ENCODE measurements around the gene WWC2. TPM values are rescaled to one million over a fixed set of nuclear protein-coding genes. Genes with fewer than 3 reads are reported as not detected.
"Not testable (repeated sequence)": the region's sequence is repeated elsewhere in the genome, so short reads cannot be mapped to it uniquely, and the experiment has no call there.

WWC2 gene
- polyA plus RNA-seq, 2 donors, result 2.9 to 3.4 TPM

DNA sequence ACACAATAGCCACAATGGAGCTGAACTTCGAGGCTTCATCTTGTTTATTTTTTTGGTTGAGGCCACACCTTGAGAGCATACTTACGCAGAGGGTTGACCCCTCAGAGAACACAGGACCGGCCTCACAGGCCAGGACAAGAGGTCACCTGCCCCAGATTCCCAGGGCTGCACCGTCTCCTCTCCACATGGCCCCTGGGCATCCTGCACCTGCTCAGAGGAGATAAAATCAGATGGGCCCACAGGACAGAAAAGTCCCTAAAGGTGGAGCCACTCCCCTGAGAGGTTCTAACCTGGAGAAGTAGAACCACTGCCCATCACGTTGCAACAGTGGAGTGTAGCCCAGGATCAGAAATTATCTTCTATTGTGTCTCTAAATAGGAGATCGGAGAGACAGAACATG lies 224.2 kb downstream of the WWC2 start:
- WGBS, 2 donors, result 85 to 86% methylated on average over 6 of the region's 6 CpGs
- Histone ChIP-seq H3K4me1 (ENCODE audit: control insufficient read depth in 2 of 2, insufficient read depth in 2 of 2, low read length in 1 of 2) (no peaks in the 10 kb centered on the region), H3K36me3 (ENCODE audit: control insufficient read depth in 2 of 2, insufficient read depth in 2 of 2, low read length in 1 of 2) (peaks cover 0 to 2% of the 10 kb centered on the region in 2 donors), H3K27me3 (ENCODE audit: control insufficient read depth in 1 of 2, insufficient read depth in 2 of 2, low read length in 2 of 2) (peaks cover 0 to 2% of the 10 kb centered on the region in 2 donors), H3K27ac (ENCODE audit: low read depth in 2 of 2, low read length in 1 of 2) (no peak overlapping the region), H3K9me3 (ENCODE audit: control insufficient read depth in 2 of 2, insufficient read depth in 1 of 2, low read depth in 1 of 2, low read length in 1 of 2) (peaks cover 0 to 4% of the 10 kb centered on the region in 2 donors), H3K4me3 (ENCODE audit: low read depth in 1 of 2, low read length in 2 of 2) (no peak overlapping the region)

- WGBS, 2 donors, result 96% methylated on average over 11 of the region's 11 CpGs
- not testable (repeated sequence) for H3K9me3 ChIP-seq (ENCODE audit: control insufficient read depth in 2 of 2, insufficient read depth in 1 of 2, low read depth in 1 of 2, low read length in 1 of 2); H3K36me3 ChIP-seq (ENCODE audit: control insufficient read depth in 2 of 2, insufficient read depth in 2 of 2, low read length in 1 of 2); H3K27ac ChIP-seq (ENCODE audit: low read depth in 2 of 2, low read length in 1 of 2); H3K4me3 ChIP-seq (ENCODE audit: low read depth in 1 of 2, low read length in 2 of 2); H3K27me3 ChIP-seq (ENCODE audit: control insufficient read depth in 1 of 2, insufficient read depth in 2 of 2, low read length in 2 of 2); H3K4me1 ChIP-seq (ENCODE audit: control insufficient read depth in 2 of 2, insufficient read depth in 2 of 2, low read length in 1 of 2)
Measured at GRCh38 chr4:183324056-183324455, 225.0 kb downstream of the WWC2 start.

DNA sequence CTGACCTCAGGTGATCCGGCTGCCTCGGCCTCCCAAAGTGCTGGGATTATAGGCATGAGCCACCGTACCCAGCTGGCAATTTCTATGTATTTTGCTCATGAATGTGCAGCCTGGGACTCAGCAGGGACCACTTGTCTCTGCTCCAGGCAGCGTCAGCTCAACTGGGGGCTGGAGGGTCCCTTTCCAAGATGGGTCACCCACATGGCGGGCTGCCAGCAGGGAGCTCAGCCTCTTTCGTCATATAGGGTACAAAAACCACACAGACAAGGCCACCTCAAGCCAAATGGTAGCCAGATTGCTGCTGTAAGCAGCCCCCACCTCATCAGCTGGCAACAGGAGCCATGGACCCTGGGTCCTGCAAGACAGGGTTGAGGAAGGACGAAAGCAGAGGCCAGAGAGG lies 225.6 kb downstream of the WWC2 start:
- WGBS, 2 donors, result 92 to 95% methylated on average over 7 of the region's 7 CpGs
- Histone ChIP-seq H3K36me3 (ENCODE audit: control insufficient read depth in 2 of 2, insufficient read depth in 2 of 2, low read length in 1 of 2) (no peaks in the 10 kb centered on the region), H3K4me3 (ENCODE audit: low read depth in 1 of 2, low read length in 2 of 2) (no peak overlapping the region), H3K27me3 (ENCODE audit: control insufficient read depth in 1 of 2, insufficient read depth in 2 of 2, low read length in 2 of 2) (peaks cover 0 to 2% of the 10 kb centered on the region in 2 donors), H3K9me3 (ENCODE audit: control insufficient read depth in 2 of 2, insufficient read depth in 1 of 2, low read depth in 1 of 2, low read length in 1 of 2) (peaks cover 0 to 4% of the 10 kb centered on the region in 2 donors), H3K4me1 (ENCODE audit: control insufficient read depth in 2 of 2, insufficient read depth in 2 of 2, low read length in 1 of 2) (no peaks in the 10 kb centered on the region), H3K27ac (ENCODE audit: low read depth in 2 of 2, low read length in 1 of 2) (no peak overlapping the region)

GRCh38 chr4:183326387-183326786 lies 227.3 kb downstream of the WWC2 start:
- not testable (repeated sequence) for H3K27ac ChIP-seq (ENCODE audit: low read depth in 2 of 2, low read length in 1 of 2); H3K4me1 ChIP-seq (ENCODE audit: control insufficient read depth in 2 of 2, insufficient read depth in 2 of 2, low read length in 1 of 2); H3K36me3 ChIP-seq (ENCODE audit: control insufficient read depth in 2 of 2, insufficient read depth in 2 of 2, low read length in 1 of 2); H3K9me3 ChIP-seq (ENCODE audit: control insufficient read depth in 2 of 2, insufficient read depth in 1 of 2, low read depth in 1 of 2, low read length in 1 of 2); H3K4me3 ChIP-seq (ENCODE audit: low read depth in 1 of 2, low read length in 2 of 2); H3K27me3 ChIP-seq (ENCODE audit: control insufficient read depth in 1 of 2, insufficient read depth in 2 of 2, low read length in 2 of 2)
- 88 to 90% methylated on average over 6 of the region's 6 CpGs for WGBS, 2 donors

- 41 to 65% methylated on average over 2 of the region's 2 CpGs for WGBS, 2 donors
- H3K4me1 ChIP-seq (ENCODE audit: control insufficient read depth in 2 of 2, insufficient read depth in 2 of 2, low read length in 1 of 2), result peaks cover 2 to 8% of the 10 kb centered on the region in 2 donors
- no peak overlapping the region for H3K27ac ChIP-seq (ENCODE audit: low read depth in 2 of 2, low read length in 1 of 2)
- peaks cover 0 to 2% of the 10 kb centered on the region in 2 donors for H3K27me3 ChIP-seq (ENCODE audit: control insufficient read depth in 1 of 2, insufficient read depth in 2 of 2, low read length in 2 of 2)
- H3K9me3 ChIP-seq (ENCODE audit: control insufficient read depth in 2 of 2, insufficient read depth in 1 of 2, low read depth in 1 of 2, low read length in 1 of 2), result peaks cover 0 to 4% of the 10 kb centered on the region in 2 donors
- H3K36me3 ChIP-seq (ENCODE audit: control insufficient read depth in 2 of 2, insufficient read depth in 2 of 2, low read length in 1 of 2), result no peaks in the 10 kb centered on the region
- H3K4me3 ChIP-seq (ENCODE audit: low read depth in 1 of 2, low read length in 2 of 2), result no peak overlapping the region
Measured at GRCh38 chr4:183326853-183327252, 227.8 kb downstream of the WWC2 start.

- Histone ChIP-seq H3K27me3 (ENCODE audit: control insufficient read depth in 1 of 2, insufficient read depth in 2 of 2, low read length in 2 of 2) (peaks cover 0 to 2% of the 10 kb centered on the region in 2 donors), H3K9me3 (ENCODE audit: control insufficient read depth in 2 of 2, insufficient read depth in 1 of 2, low read depth in 1 of 2, low read length in 1 of 2) (peaks cover 0 to 4% of the 10 kb centered on the region in 2 donors), H3K27ac (ENCODE audit: low read depth in 2 of 2, low read length in 1 of 2) (no peak overlapping the region), H3K4me3 (ENCODE audit: low read depth in 1 of 2, low read length in 2 of 2) (no peak overlapping the region), H3K4me1 (ENCODE audit: control insufficient read depth in 2 of 2, insufficient read depth in 2 of 2, low read length in 1 of 2) (peaks cover 2 to 8% of the 10 kb centered on the region in 2 donors), H3K36me3 (ENCODE audit: control insufficient read depth in 2 of 2, insufficient read depth in 2 of 2, low read length in 1 of 2) (no peaks in the 10 kb centered on the region)
- WGBS, 2 donors, result 93 to 94% methylated on average over 7 of the region's 7 CpGs
Measured at GRCh38 chr4:183327827-183328226, 228.8 kb downstream of the WWC2 start.

- no peaks in the 10 kb centered on the region for H3K36me3 ChIP-seq (ENCODE audit: control insufficient read depth in 2 of 2, insufficient read depth in 2 of 2, low read length in 1 of 2)
- H3K27ac ChIP-seq (ENCODE audit: low read depth in 2 of 2, low read length in 1 of 2), result no peak overlapping the region
- H3K4me3 ChIP-seq (ENCODE audit: low read depth in 1 of 2, low read length in 2 of 2), result no peak overlapping the region
- H3K9me3 ChIP-seq (ENCODE audit: control insufficient read depth in 2 of 2, insufficient read depth in 1 of 2, low read depth in 1 of 2, low read length in 1 of 2), result peaks cover 0 to 4% of the 10 kb centered on the region in 2 donors
- peaks cover 2 to 9% of the 10 kb centered on the region in 2 donors for H3K4me1 ChIP-seq (ENCODE audit: control insufficient read depth in 2 of 2, insufficient read depth in 2 of 2, low read length in 1 of 2)
- WGBS, 2 donors, result 53 to 59% methylated on average over 7 of the region's 7 CpGs
- H3K27me3 ChIP-seq (ENCODE audit: control insufficient read depth in 1 of 2, insufficient read depth in 2 of 2, low read length in 2 of 2), result peaks cover 0 to 2% of the 10 kb centered on the region in 2 donors
Measured at GRCh38 chr4:183328832-183329231, 229.8 kb downstream of the WWC2 start.

GRCh38 chr4:183329244-183329643 lies 230.2 kb downstream of the WWC2 start:
- Histone ChIP-seq H3K27ac (ENCODE audit: low read depth in 2 of 2, low read length in 1 of 2) (no peak overlapping the region), H3K4me1 (ENCODE audit: control insufficient read depth in 2 of 2, insufficient read depth in 2 of 2, low read length in 1 of 2) (peaks cover 2 to 11% of the 10 kb centered on the region in 2 donors), H3K27me3 (ENCODE audit: control insufficient read depth in 1 of 2, insufficient read depth in 2 of 2, low read length in 2 of 2) (peaks cover 0 to 2% of the 10 kb centered on the region in 2 donors), H3K36me3 (ENCODE audit: control insufficient read depth in 2 of 2, insufficient read depth in 2 of 2, low read length in 1 of 2) (no peaks in the 10 kb centered on the region), H3K9me3 (ENCODE audit: control insufficient read depth in 2 of 2, insufficient read depth in 1 of 2, low read depth in 1 of 2, low read length in 1 of 2) (peaks cover 0 to 4% of the 10 kb centered on the region in 2 donors), H3K4me3 (ENCODE audit: low read depth in 1 of 2, low read length in 2 of 2) (no peak overlapping the region)
- 90 to 96% methylated on average over 6 of the region's 6 CpGs for WGBS, 2 donors

GRCh38 chr4:183329954-183330742 lies 231.1 kb downstream of the WWC2 start:
- 29 to 55% methylated on average over 10 of the region's 10 CpGs for WGBS, 2 donors
- peaks cover 0 to 4% of the 10 kb centered on the region in 2 donors for H3K9me3 ChIP-seq (ENCODE audit: control insufficient read depth in 2 of 2, insufficient read depth in 1 of 2, low read depth in 1 of 2, low read length in 1 of 2)
- H3K36me3 ChIP-seq (ENCODE audit: control insufficient read depth in 2 of 2, insufficient read depth in 2 of 2, low read length in 1 of 2), result no peaks in the 10 kb centered on the region
- H3K4me3 ChIP-seq (ENCODE audit: low read depth in 1 of 2, low read length in 2 of 2), result no peak overlapping the region
- H3K27ac ChIP-seq (ENCODE audit: low read depth in 2 of 2, low read length in 1 of 2), result peak overlapping the region in 1 of 2 donors; percentile 2
- peaks cover 2 to 11% of the 10 kb centered on the region in 2 donors for H3K4me1 ChIP-seq (ENCODE audit: control insufficient read depth in 2 of 2, insufficient read depth in 2 of 2, low read length in 1 of 2)
- H3K27me3 ChIP-seq (ENCODE audit: control insufficient read depth in 1 of 2, insufficient read depth in 2 of 2, low read length in 2 of 2), result no peaks in the 10 kb centered on the region

DNA sequence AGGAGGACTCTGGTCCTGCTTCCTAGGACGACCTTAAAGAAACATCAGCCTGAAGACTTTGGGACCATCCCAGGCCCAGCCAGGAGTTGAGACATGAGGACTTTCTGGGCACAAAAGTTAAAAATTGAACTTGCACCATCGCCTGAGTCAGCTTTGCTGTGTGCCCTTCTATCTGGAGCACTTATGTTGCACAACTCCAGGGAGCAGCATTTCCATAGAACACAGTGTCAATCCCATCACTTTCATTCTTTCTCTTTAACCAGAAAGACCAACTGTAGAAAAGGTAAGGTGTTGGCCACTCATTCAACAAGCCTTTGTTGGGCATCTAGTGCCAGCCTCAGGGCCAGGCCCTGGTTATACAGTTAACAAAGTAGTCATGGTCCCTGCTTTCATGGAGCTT lies 231.8 kb downstream of the WWC2 start:
- Histone ChIP-seq H3K4me3 (ENCODE audit: low read depth in 1 of 2, low read length in 2 of 2) (no peak overlapping the region), H3K36me3 (ENCODE audit: control insufficient read depth in 2 of 2, insufficient read depth in 2 of 2, low read length in 1 of 2) (no peaks in the 10 kb centered on the region), H3K27me3 (ENCODE audit: control insufficient read depth in 1 of 2, insufficient read depth in 2 of 2, low read length in 2 of 2) (no peaks in the 10 kb centered on the region), H3K4me1 (ENCODE audit: control insufficient read depth in 2 of 2, insufficient read depth in 2 of 2, low read length in 1 of 2) (peaks cover 2 to 11% of the 10 kb centered on the region in 2 donors), H3K27ac (ENCODE audit: low read depth in 2 of 2, low read length in 1 of 2) (no peak overlapping the region), H3K9me3 (ENCODE audit: control insufficient read depth in 2 of 2, insufficient read depth in 1 of 2, low read depth in 1 of 2, low read length in 1 of 2) (peaks cover 0 to 4% of the 10 kb centered on the region in 2 donors)
- WGBS, 2 donors, result 85 to 91% methylated on average over 2 of the region's 2 CpGs

All from esophagus (tissue), 2 donors.